K562 (cell line): ENCODE results near the gene IFT122. TPM values are rescaled to one million over a fixed set of nuclear protein-coding genes. Genes with fewer than 3 reads are reported as not detected.
A peak's percentile ranks its signal among the peaks of the same experiment; 100 is the strongest.

ENCODE experiments used
- ATAC-seq: fragments of 200-7000 bp; cut with Tn5 transposase; 3 replicates; pipeline ENCODE4 v1.9.1; 2020; ENCODE audit warnings: moderate library complexity
- BruUV-seq: library from RNA; stranded (reverse); fragments of 400-500 nt; replicated peaks from 2 replicates; lab custom pipeline; 2021; lab: Mats Ljungman, UMichigan
- CTCF ChIA-PET: fragments of 300-600 bp; formaldehyde crosslinking; extraction: SDS; loops from one replicate; lab custom pipeline; 2021; ENCODE audit warnings: low intra/inter-chr PET ratio; lab: Yijun Ruan, JAX
- POLR2A ChIA-PET: fragments of 300-600, 350-650 bp; sonication (Branson Sonifier 250); formaldehyde crosslinking; extraction: SDS; loops from one replicate; lab custom pipeline; 2021; ENCODE audit warnings: antibody characterized with exemption, inconsistent platforms; lab: Yijun Ruan, JAX
- DNase-seq, 4 experiments: peaks; one replicate each; pipeline versions ENCODE4 v3.0.0 to v3.0.0-alpha.2; 2011 to 2018; ENCODE audit warnings: low spot score in 3 of 4, mixed read lengths in 3 of 4; ENCODE audit errors: extremely low read depth in 1 of 4
- FAIRE-seq: peaks from 2 replicates; lab custom pipeline; 2011; peaks lifted over from hg19 to GRCh38; lab: Jason Lieb, UNC
- H2AFZ ChIP-seq: 2 replicates; pipeline ENCODE4 v1.6.0; 2011; ENCODE audit warnings: low read depth, low read length, control low read depth, inconsistent platforms
- H3K27ac ChIP-seq: fragments of 200-600 bp; 3 replicates; pipeline ENCODE4 v1.8.0; 2011; ENCODE audit warnings: low read depth, mild to moderate bottlenecking, control low read depth, inconsistent platforms, low read length, moderate library complexity, mixed read lengths; ENCODE audit errors: extremely low read depth
- H3K27me3 ChIP-seq, 2 experiments: fragments of 300-600 bp in 1 of 2; 2 replicates in 1 of 2; 3 replicates in 1 of 2; pipeline versions ENCODE4 v1.6.0 to v1.8.0; 2011; ENCODE audit warnings: inconsistent platforms in 2 of 2, low read length in 2 of 2, mild to moderate bottlenecking in 1 of 2, mixed read lengths in 1 of 2, moderate library complexity in 1 of 2; ENCODE audit not compliant: control insufficient read depth in 2 of 2, insufficient read depth in 2 of 2
- H3K36me3 ChIP-seq: fragments of 300-600 bp; 3 replicates; pipeline ENCODE4 v1.8.0; 2011; ENCODE audit warnings: mild to moderate bottlenecking, low read length, inconsistent platforms; ENCODE audit not compliant: control insufficient read depth, insufficient read depth
- H3K4me1 ChIP-seq, 2 experiments: fragments of 200-600 bp in 1 of 2; replicated peaks in 1 of 2; 2 replicates in 1 of 2; 3 replicates in 1 of 2; pipeline versions ENCODE4 v1.5.1 to v1.8.0; 2011; ENCODE audit warnings: inconsistent platforms in 2 of 2, low read length in 2 of 2, mild to moderate bottlenecking in 1 of 2, mixed read lengths in 1 of 2, moderate library complexity in 1 of 2; ENCODE audit not compliant: control insufficient read depth in 2 of 2, insufficient read depth in 2 of 2
- H3K4me2 ChIP-seq: 2 replicates; pipeline ENCODE4 v1.6.1; 2011; ENCODE audit warnings: low read length, control low read depth, inconsistent platforms, mixed read lengths; ENCODE audit not compliant: insufficient read depth
- H3K4me3 ChIP-seq: fragments of 200-600 bp; sonication (generic), shearing (Covaris generic); 2 replicates; pipeline ENCODE4 v1.5.1; 2016; ENCODE audit warnings: control low read depth, inconsistent platforms
- H3K79me2 ChIP-seq: fragments of 200-600 bp; 3 replicates; pipeline ENCODE4 v1.8.0; 2011; ENCODE audit warnings: low read length, inconsistent platforms; ENCODE audit not compliant: control insufficient read depth, insufficient read depth
- H3K9ac ChIP-seq, 2 experiments: 2 replicates each; pipeline versions ENCODE4 v1.6.0 to v1.6.1; 2011; ENCODE audit warnings: low read depth in 2 of 2, low read length in 2 of 2, control low read depth in 1 of 2, inconsistent platforms in 1 of 2, mild to moderate bottlenecking in 1 of 2, mixed read lengths in 1 of 2; ENCODE audit not compliant: insufficient read depth in 1 of 2
- H3K9me1 ChIP-seq: one replicate; pipeline ENCODE4 v1.6.0; 2011; ENCODE audit warnings: inconsistent platforms, mild to moderate bottlenecking, low read length, moderate library complexity; ENCODE audit not compliant: control insufficient read depth, insufficient read depth
- H3K9me3 ChIP-seq: replicated peaks from 2 replicates; pipeline ENCODE4 v1.5.1; 2011; ENCODE audit warnings: low read depth, low read length, inconsistent platforms; ENCODE audit not compliant: control insufficient read depth, insufficient read depth
- H4K20me1 ChIP-seq: replicated peaks from 2 replicates; pipeline ENCODE4 v1.6.1; 2011; ENCODE audit warnings: low read length, inconsistent platforms, mixed read lengths; ENCODE audit not compliant: control insufficient read depth, insufficient read depth
- DNMT1 ChIP-seq: fragments of 450-650 bp; IDR thresholded peaks from 2 replicates; pipeline ENCODE4 v1.6.1; 2016; ENCODE audit warnings: antibody characterized with exemption, mild to moderate bottlenecking
- ELF4 ChIP-seq: fragments of 450-650 bp; formaldehyde crosslinking; IDR thresholded peaks from 2 replicates; pipeline ENCODE4 v1.4.0; 2022; ENCODE audit warnings: missing genetic modification characterization
- KDM4B ChIP-seq, 2 experiments: fragments of 450-650 bp in 1 of 2; sonication (generic) in 1 of 2; IDR thresholded peaks; 2 replicates each; pipeline ENCODE4 v1.6.1; 2016 to 2017; ENCODE audit warnings: borderline replicate concordance in 2 of 2, antibody characterized with exemption in 1 of 2, low read depth in 1 of 2, mild to moderate bottlenecking in 1 of 2
- RBM25 ChIP-seq: fragments of 200-400 bp; formaldehyde crosslinking; IDR thresholded peaks from 2 replicates; pipeline ENCODE4 v1.6.1; 2018; ENCODE audit warnings: low read length, low read depth, moderate library complexity; ENCODE audit not compliant: severe bottlenecking
- RFX1 ChIP-seq: fragments of 450-650 bp; IDR thresholded peaks from 2 replicates; pipeline ENCODE4 v1.6.1; 2016; ENCODE audit warnings: mild to moderate bottlenecking, moderate library complexity
- TBP ChIP-seq: optimal IDR thresholded peaks from 2 replicates; pipeline ENCODE3; 2011; ENCODE audit warnings: low read depth, low read length, improper control_type of control experiment
- TCFL5 ChIP-seq: fragments of 250-450 bp; sonication (Bioruptor Pico); conservative IDR thresholded peaks from 2 replicates; pipeline ENCODE4 v1.6.1; 2021; ENCODE audit warnings: mild to moderate bottlenecking, moderate library complexity, matching md5 sums
- ZNF717 ChIP-seq: fragments of 250-450 bp; sonication (Bioruptor Pico); IDR thresholded peaks from 2 replicates; pipeline ENCODE4 v1.5.0; 2021
- WGBS: fragments of 100-300 bp; shearing (Covaris generic); methylation state at CpG from one replicate; pipeline ENCODE4 v1.1.6; 2016; ENCODE audit warnings: low coverage, mixed read lengths; ENCODE audit not compliant: insufficient coverage; ENCODE audit errors: missing lambda C conversion rate; 5-methylcytosine and 5-hydroxymethylcytosine counted together
- in situ Hi-C: fragments of 300-500 bp; cut with MboI; formaldehyde crosslinking; loops from 4 replicates; pipeline ENCODE4 v1.15.0; 2018; ENCODE audit warnings: inconsistent platforms, mixed read lengths
- intact Hi-C: fragments of 100-400 bp; cut with micrococcal nuclease; formaldehyde crosslinking; loops from 2 replicates; pipeline ENCODE4 v1.14.2; 2022
- polyA plus RNA-seq, 8 experiments: library from polyadenylated mRNA; depleted of rRNA in 4 of 8; stranded (reverse) in 5 of 8; unstranded in 3 of 8; fragments of >200 nt; fragmentation: Nextera tagmentation in 2 of 8; fragmentation: Illumina TruSeq in 1 of 8; extraction: Ambion mirVana in 2 of 8; extraction: Trizol in 1 of 8; gene quantifications; 2 replicates each; pipeline versions ENCODE4 v1.2.1 to v1.2.3, GENCODE V29; 2011 to 2014; ENCODE audit warnings: inconsistent platforms in 1 of 8, missing spikeins in 1 of 8
- total RNA-seq, 7 experiments: library from RNA; depleted of rRNA in 6 of 7; stranded (reverse); fragments of >200 nt in 6 of 7; fragmentation: Illumina TruSeq in 2 of 7; extraction: Trizol in 2 of 7; gene quantifications; 2 replicates each; pipeline versions ENCODE4 v1.2.1 to v1.2.3, GENCODE V29; 2011 to 2021; ENCODE audit warnings: low replicate concordance in 1 of 7
- TF ChIP-seq, protein P1 (sequence below): fragments of 250-450 bp; sonication (Bioruptor Pico); IDR thresholded peaks from 2 replicates; pipeline ENCODE4 v1.5.0; 2020; ENCODE audit warnings: mild to moderate bottlenecking, borderline replicate concordance
- TF ChIP-seq, protein P2 (sequence below): sonication (generic); formaldehyde crosslinking; IDR thresholded peaks from 2 replicates; pipeline ENCODE4 v1.8.1; 2022; ENCODE audit warnings: missing genetic modification reagents

Gene IFT122
- total and polyA plus RNA-seq, 9 of the 15 experiments (the other 6 are each of a cell fraction or from before 2014, with no cell fraction given) = 2.4 to 11.5 (median 7.7) TPM

DNA sequence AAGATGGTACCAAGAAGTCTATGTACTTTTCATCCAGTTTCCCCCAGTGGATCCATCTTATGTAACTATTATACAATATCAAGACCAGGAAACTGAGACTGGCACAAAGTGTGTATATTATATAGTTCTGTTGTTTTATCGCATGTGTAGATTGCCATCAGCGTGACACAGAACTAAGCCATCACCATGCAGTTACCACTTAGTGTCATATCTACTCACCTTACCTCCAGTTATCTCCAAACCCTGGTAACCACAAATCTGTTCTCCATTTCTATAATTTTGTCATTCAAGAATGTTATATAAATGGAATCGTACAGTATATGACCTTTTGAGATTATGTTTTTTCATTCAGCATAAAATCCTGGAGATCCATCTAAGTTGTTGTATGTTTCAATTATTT, 23.1 kb downstream of the IFT122 start (continued):
- TF ChIP-seq, protein P1, sequence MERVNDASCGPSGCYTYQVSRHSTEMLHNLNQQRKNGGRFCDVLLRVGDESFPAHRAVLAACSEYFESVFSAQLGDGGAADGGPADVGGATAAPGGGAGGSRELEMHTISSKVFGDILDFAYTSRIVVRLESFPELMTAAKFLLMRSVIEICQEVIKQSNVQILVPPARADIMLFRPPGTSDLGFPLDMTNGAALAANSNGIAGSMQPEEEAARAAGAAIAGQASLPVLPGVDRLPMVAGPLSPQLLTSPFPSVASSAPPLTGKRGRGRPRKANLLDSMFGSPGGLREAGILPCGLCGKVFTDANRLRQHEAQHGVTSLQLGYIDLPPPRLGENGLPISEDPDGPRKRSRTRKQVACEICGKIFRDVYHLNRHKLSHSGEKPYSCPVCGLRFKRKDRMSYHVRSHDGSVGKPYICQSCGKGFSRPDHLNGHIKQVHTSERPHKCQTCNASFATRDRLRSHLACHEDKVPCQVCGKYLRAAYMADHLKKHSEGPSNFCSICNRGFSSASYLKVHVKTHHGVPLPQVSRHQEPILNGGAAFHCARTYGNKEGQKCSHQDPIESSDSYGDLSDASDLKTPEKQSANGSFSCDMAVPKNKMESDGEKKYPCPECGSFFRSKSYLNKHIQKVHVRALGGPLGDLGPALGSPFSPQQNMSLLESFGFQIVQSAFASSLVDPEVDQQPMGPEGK (CRISPR knock-in tag) = no peak
- TF ChIP-seq, protein P2, sequence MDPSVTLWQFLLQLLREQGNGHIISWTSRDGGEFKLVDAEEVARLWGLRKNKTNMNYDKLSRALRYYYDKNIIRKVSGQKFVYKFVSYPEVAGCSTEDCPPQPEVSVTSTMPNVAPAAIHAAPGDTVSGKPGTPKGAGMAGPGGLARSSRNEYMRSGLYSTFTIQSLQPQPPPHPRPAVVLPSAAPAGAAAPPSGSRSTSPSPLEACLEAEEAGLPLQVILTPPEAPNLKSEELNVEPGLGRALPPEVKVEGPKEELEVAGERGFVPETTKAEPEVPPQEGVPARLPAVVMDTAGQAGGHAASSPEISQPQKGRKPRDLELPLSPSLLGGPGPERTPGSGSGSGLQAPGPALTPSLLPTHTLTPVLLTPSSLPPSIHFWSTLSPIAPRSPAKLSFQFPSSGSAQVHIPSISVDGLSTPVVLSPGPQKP = no peak
- no peak for TF ChIP-seq RBM25
- no peak for TF ChIP-seq TBP
- TF ChIP-seq ELF4 (CRISPR knock-in tag) = no peak
- TF ChIP-seq KDM4B (IDR thresholded peaks at IDR 0.05; ENCODE audit: borderline replicate concordance in 2 of 2, low read depth in 1 of 2) = no peak
- TF ChIP-seq ZNF717 (CRISPR knock-in tag) = no peak

DNA sequence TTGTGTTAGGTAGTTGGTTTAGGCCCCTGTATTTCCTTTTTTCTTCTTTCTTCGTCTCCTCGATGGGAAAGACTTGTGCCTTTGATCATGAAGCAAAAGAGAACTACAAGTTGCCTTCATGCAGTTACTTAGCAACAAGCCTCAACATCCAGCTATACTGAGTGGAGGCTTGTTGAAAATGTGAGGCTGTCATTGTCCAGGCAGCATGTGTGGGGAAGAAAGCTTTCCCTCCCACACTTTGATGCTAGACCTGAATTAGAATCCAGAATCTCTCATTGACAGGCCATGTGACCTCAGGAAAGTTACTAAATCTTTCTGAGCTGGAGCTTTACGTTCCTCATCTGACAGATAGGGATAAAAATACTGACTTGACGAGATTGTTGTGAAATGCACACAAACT, 23.7 kb downstream of the IFT122 start:
- Histone ChIP-seq H3K9ac (no peak overlapping the region), H3K27ac (no peak overlapping the region), H3K4me2 (no peak overlapping the region), H3K4me3 (no peak overlapping the region), H3K27me3 (no peaks in the 10 kb centered on the region), H3K4me1 (peaks cover 14 to 36% of the 10 kb centered on the region in 2 experiments), H3K9me3 (no peaks in the 10 kb centered on the region), H3K79me2 (no peaks in the 10 kb centered on the region), H2AFZ (no peak overlapping the region), H4K20me1 (no peaks in the 10 kb centered on the region), H3K9me1 (no peaks in the 10 kb centered on the region), H3K36me3 (peaks cover 4% of the 10 kb centered on the region; the same call in 1 of the 3 replicates)
- in situ Hi-C loops = no loop called here
- ChIA-PET CTCF (no interaction called here), POLR2A (interaction anchor here (0.8 to 2.2 kb wide), 4 partner anchors 11 to 88 kb away, joined by 3 to 7 read pairs (median 4); no protein-coding TSS in a partner anchor)
- TF ChIP-seq TCFL5 (CRISPR knock-in tag) (no peak), RFX1 (peak; percentile 15; the same call in 1 of the 2 replicates), DNMT1 (no peak)
- FAIRE-seq (no peak), DNase-seq (no peak), ATAC-seq (no peak)
- BruUV-seq = no TSS peak
- intact Hi-C loops = no loop called here
- 62% methylated on average over 4 of the region's 4 CpGs for WGBS
